Endothelial cell of umbilical vein (primary cell): ENCODE data around the gene SEMA3G. TPM values are rescaled to one million over a fixed set of nuclear protein-coding genes. Genes with fewer than 3 reads are reported as not detected.

Source experiments
- BruUV-seq: library from RNA; stranded (reverse); fragments of 400-500 nt; replicated peaks from 2 replicates; lab custom pipeline; 2021; lab: Mats Ljungman, UMichigan
- CTCF ChIA-PET: fragments of 300-600, 350-600 bp; sonication (Branson Sonifier 250); formaldehyde crosslinking; loops from one replicate; lab custom pipeline; 2021; ENCODE audit warnings: antibody characterized with exemption, inconsistent platforms; lab: Charles Lee
- POLR2A ChIA-PET: fragments of 300-600, 350-600 bp; sonication (Branson Sonifier 250); formaldehyde crosslinking; loops from one replicate; lab custom pipeline; 2021; ENCODE audit warnings: antibody characterized with exemption, inconsistent platforms; lab: Charles Lee
- DNase-seq: peaks from one replicate; pipeline ENCODE4 v3.0.0-alpha.2; 2011; ENCODE audit warnings: low read depth, low spot score
- FAIRE-seq: peaks from 2 replicates; lab custom pipeline; 2011; peaks lifted over from hg19 to GRCh38; lab: Jason Lieb, UNC
- H2AFZ ChIP-seq: 2 replicates; pipeline ENCODE4 v1.6.0; 2012; ENCODE audit warnings: low read depth, low read length, control low read depth, inconsistent platforms
- H3K27ac ChIP-seq: 2 replicates; pipeline ENCODE4 v1.5.1; 2011; ENCODE audit warnings: low read depth, mild to moderate bottlenecking, control low read depth, low read length, moderate library complexity; ENCODE audit not compliant: insufficient read depth
- H3K27me3 ChIP-seq, 2 experiments: 2 replicates each; pipeline versions ENCODE4 v1.6.0 to v1.6.1; 2011; ENCODE audit warnings: low read length in 2 of 2, mixed read lengths in 1 of 2; ENCODE audit not compliant: control insufficient read depth in 2 of 2, insufficient read depth in 2 of 2
- H3K36me3 ChIP-seq, 2 experiments: 2 replicates in 1 of 2; 3 replicates in 1 of 2; pipeline ENCODE4 v1.5.1; 2011; ENCODE audit warnings: low read length in 2 of 2, mild to moderate bottlenecking in 1 of 2, moderate library complexity in 1 of 2; ENCODE audit not compliant: control insufficient read depth in 2 of 2, insufficient read depth in 2 of 2; ENCODE audit errors: extremely low read depth in 1 of 2
- H3K4me1 ChIP-seq: 3 replicates; pipeline ENCODE4 v1.5.1; 2011; ENCODE audit warnings: mild to moderate bottlenecking, low read length; ENCODE audit not compliant: control insufficient read depth, insufficient read depth; ENCODE audit errors: extremely low read depth
- H3K4me2 ChIP-seq: 2 replicates; pipeline ENCODE4 v1.6.1; 2011; ENCODE audit warnings: low read length, control low read depth, mixed read lengths; ENCODE audit not compliant: insufficient read depth
- H3K4me3 ChIP-seq, 3 experiments: fragments of 200-600 bp in 1 of 3; sonication (generic), shearing (Covaris generic) in 1 of 3; replicated peaks in 1 of 3; 2 replicates each; pipeline ENCODE4 v1.5.1; 2011 to 2016; ENCODE audit warnings: control low read depth in 3 of 3, low read length in 3 of 3, mild to moderate bottlenecking in 2 of 3, inconsistent platforms in 1 of 3, low read depth in 1 of 3, moderate library complexity in 1 of 3; ENCODE audit not compliant: insufficient read depth in 1 of 3
- H3K79me2 ChIP-seq: 2 replicates; pipeline ENCODE4 v1.6.0; 2012; ENCODE audit warnings: low read length, inconsistent platforms; ENCODE audit not compliant: control insufficient read depth, insufficient read depth
- H3K9ac ChIP-seq: replicated peaks from 2 replicates; pipeline ENCODE3; 2011; ENCODE audit warnings: low read length, control low read depth; ENCODE audit not compliant: insufficient read depth; ENCODE audit errors: extremely low read depth
- H3K9me1 ChIP-seq: replicated peaks from 3 replicates; pipeline ENCODE4 v1.6.0; 2011; ENCODE audit warnings: mild to moderate bottlenecking, low read length; ENCODE audit not compliant: control insufficient read depth, insufficient read depth; ENCODE audit errors: extremely low read depth
- H3K9me3 ChIP-seq: replicated peaks from 2 replicates; pipeline ENCODE4 v1.5.1; 2012; ENCODE audit warnings: low read length, inconsistent platforms; ENCODE audit not compliant: control insufficient read depth, insufficient read depth
- H4K20me1 ChIP-seq: replicated peaks from 2 replicates; pipeline ENCODE3; 2011; ENCODE audit warnings: mild to moderate bottlenecking, low read length; ENCODE audit not compliant: control insufficient read depth, insufficient read depth; ENCODE audit errors: extremely low read depth
- EZH2 ChIP-seq: IDR thresholded peaks from 2 replicates; pipeline ENCODE4 v1.6.1; 2012; ENCODE audit warnings: borderline replicate concordance, low read depth, mild to moderate bottlenecking, moderate library complexity, low read length, inconsistent platforms; ENCODE audit not compliant: severe bottlenecking
- FOS ChIP-seq: IDR thresholded peaks from 2 replicates; pipeline ENCODE4 v1.6.1; 2011; ENCODE audit warnings: mild to moderate bottlenecking, low read length, moderate library complexity, borderline replicate concordance; ENCODE audit not compliant: insufficient read depth
- GATA2 ChIP-seq: IDR thresholded peaks from 2 replicates; pipeline ENCODE4 v1.7.0; 2011; ENCODE audit warnings: low read depth, mild to moderate bottlenecking, moderate library complexity, mixed read lengths, low read length; ENCODE audit not compliant: insufficient read length, insufficient read depth
- JUN ChIP-seq: IDR thresholded peaks from 2 replicates; pipeline ENCODE4 v1.6.1; 2011; ENCODE audit warnings: borderline replicate concordance, low read depth; ENCODE audit not compliant: insufficient read length, insufficient read depth
- MYC ChIP-seq: IDR thresholded peaks from one replicate; pipeline ENCODE4 v1.6.1; 2011; ENCODE audit warnings: mild to moderate bottlenecking, low read depth, low read length
- POLR2A ChIP-seq: IDR thresholded peaks from 2 replicates; pipeline ENCODE4 v1.6.1; 2012; ENCODE audit warnings: low read depth, mild to moderate bottlenecking, control low read depth, low read length
- POLR2AphosphoS5 ChIP-seq: IDR thresholded peaks from 2 replicates; pipeline ENCODE4 v1.6.1; 2012; ENCODE audit warnings: low read depth, mild to moderate bottlenecking, control low read depth, low read length, moderate library complexity; ENCODE audit not compliant: insufficient read depth
- dilution Hi-C: fragments of 300-500 bp; cut with MboI; formaldehyde crosslinking; loops from one replicate; pipeline ENCODE4 v1.15.0; 2019; ENCODE audit warnings: low sequenced_read_pairs; ENCODE audit not compliant: extremely low pct_ligation_motif_present
- intact Hi-C: fragments of 100-400 bp; cut with micrococcal nuclease; formaldehyde crosslinking; loops from one replicate; pipeline ENCODE4 v1.10.0; 2022
- polyA plus RNA-seq, 4 experiments: library from polyadenylated mRNA; depleted of rRNA in 3 of 4; stranded (reverse) in 3 of 4; unstranded in 1 of 4; fragments of >200 nt; gene quantifications; 2 replicates each; pipeline versions ENCODE4 v1.2.1 to v1.2.3, GENCODE V29; 2011 to 2012; ENCODE audit warnings: missing spikeins in 1 of 4
- total RNA-seq: library from RNA; stranded (reverse); gene quantifications from 2 replicates; pipeline ENCODE4 v1.2.3, GENCODE V29; 2021
- TF ChIP-seq, protein P1 (sequence below), 2 donors: IDR thresholded peaks; 1 replicate in 1 of 2; 2 replicates in 1 of 2; pipeline ENCODE4 v1.5.1; 2011; ENCODE audit warnings: low read length in 2 of 2, mild to moderate bottlenecking in 2 of 2, moderate library complexity in 2 of 2, control low read depth in 1 of 2, inconsistent platforms in 1 of 2, low read depth in 1 of 2; ENCODE audit not compliant: insufficient read depth in 1 of 2; ENCODE audit errors: extremely low read depth in 1 of 2
- TF ChIP-seq, protein P2 (sequence below): IDR thresholded peaks from 2 replicates; pipeline ENCODE4 v1.6.1; 2011; ENCODE audit not compliant: insufficient read depth, insufficient read length

The SEMA3G gene
- total and polyA plus RNA-seq, 2 donors (not counting 3 experiments of a cell fraction or from before 2014, with no cell fraction given) = 22.6 to 27.9 TPM

DNA sequence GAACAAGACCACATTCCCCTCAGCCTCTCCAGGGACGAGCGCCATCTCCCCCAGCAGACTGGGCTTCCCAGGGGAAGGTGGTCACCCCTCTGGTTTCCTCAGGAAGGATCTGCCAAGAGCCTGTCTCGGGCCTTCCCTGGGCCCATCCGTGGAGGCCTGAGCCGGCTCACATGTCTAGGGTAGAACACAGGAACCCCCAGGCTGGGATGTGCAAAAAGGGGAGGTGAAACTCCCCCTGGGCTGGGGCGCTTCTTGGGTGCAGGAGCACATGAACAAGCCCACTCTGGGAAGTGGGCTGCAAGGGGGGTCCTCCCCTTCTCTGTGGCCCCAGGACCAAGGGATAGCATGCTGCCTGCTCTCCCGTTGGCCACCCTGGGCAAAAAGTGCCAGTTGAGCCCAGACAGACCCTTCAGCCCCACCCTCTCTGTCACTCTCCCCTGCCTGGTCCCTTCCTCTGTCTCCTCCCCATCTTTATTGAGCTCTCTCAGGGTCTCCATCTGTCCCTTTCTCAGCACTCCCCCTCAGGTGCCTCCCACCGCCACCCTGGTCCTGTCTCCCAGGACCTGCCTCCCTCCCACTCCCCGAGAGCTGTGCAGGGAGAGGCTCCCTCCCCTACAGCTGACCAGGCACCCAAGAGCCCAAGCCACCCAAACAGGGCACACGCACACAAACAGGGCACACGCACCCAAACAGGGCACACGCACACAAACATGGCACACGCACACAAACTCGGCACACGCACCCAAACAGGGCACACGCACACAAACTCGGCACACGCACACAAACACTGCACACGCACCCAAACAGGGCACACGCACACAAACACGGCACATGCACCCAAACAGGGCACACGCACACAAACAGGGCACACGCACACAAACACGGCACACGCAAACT lies 864 bp downstream of the SEMA3G start:
- CTCF ChIA-PET = interaction anchor here (1.4 to 6.3 kb wide), 3 partner anchors 16 to 32 kb away, joined by 4 to 145 read pairs (median 12); no protein-coding TSS in a partner anchor
- H3K4me3 ChIP-seq = peak overlapping the region in 1 of 3 experiments; percentile 31
- no peaks in the 10 kb centered on the region for H3K9me3 ChIP-seq
- H3K27ac ChIP-seq = no peak overlapping the region
- H3K4me2 ChIP-seq = no peak overlapping the region
- H2AFZ ChIP-seq = no peak overlapping the region
- no peaks in the 10 kb centered on the region for H3K27me3 ChIP-seq
- POLR2A ChIA-PET = interaction anchor here (0.9 kb wide), 1 partner anchor 48 kb away, joined by 9 read pairs; no protein-coding TSS in a partner anchor
- no peak for TF ChIP-seq JUN
- TF ChIP-seq GATA2 = no peak
- no peak for TF ChIP-seq EZH2
- TF ChIP-seq POLR2A = no peak
- TF ChIP-seq MYC = no peak
- dilution Hi-C loops = no loop called here
- H3K4me1 ChIP-seq = peaks cover 5% of the 10 kb centered on the region
- no peak for FAIRE-seq
- no peaks in the 10 kb centered on the region for H3K9me1 ChIP-seq
- no peaks in the 10 kb centered on the region for H4K20me1 ChIP-seq
- peaks cover 0 to 12% of the 10 kb centered on the region in 2 experiments for H3K36me3 ChIP-seq
- H3K79me2 ChIP-seq = no peaks in the 10 kb centered on the region
- no peak for DNase-seq
- intact Hi-C loops = no loop called here
- H3K9ac ChIP-seq = no peak overlapping the region
- BruUV-seq = no TSS peak

DNA sequence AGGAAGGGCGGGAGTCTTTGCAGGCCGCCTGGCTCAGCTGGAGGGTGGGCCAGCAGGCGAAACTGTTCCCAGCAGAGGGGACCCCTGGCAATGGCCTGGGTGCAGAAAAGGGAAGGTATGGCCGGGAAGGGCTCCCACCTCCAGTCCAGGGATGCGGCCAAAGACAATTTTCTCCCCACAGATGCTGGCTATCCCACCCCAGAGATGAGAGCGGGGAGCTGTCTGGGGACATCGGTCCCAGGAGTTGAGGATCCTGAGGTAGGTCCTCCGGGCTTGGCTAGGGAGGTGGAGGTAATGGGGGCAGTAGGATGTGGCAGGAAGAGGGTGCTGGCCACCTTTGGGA lies 1.7 kb downstream of the SEMA3G start:
- ChIA-PET CTCF (interaction anchor here (1.0 to 1.7 kb wide), 3 partner anchors 15 to 31 kb away, joined by 3 to 12 read pairs (median 4); no protein-coding TSS in a partner anchor), POLR2A (no interaction called here)
- no peaks in the 10 kb centered on the region for H3K9me1 ChIP-seq
- no peaks in the 10 kb centered on the region for H3K9me3 ChIP-seq
- DNase-seq (no peak), FAIRE-seq (no peak)
- no peak overlapping the region for H3K4me3 ChIP-seq
- no peaks in the 10 kb centered on the region for H4K20me1 ChIP-seq
- no peak overlapping the region for H3K27ac ChIP-seq
- no peak overlapping the region for H3K9ac ChIP-seq
- H2AFZ ChIP-seq = no peak overlapping the region
- H3K79me2 ChIP-seq = no peaks in the 10 kb centered on the region
- H3K4me2 ChIP-seq = no peak overlapping the region
- H3K27me3 ChIP-seq = no peaks in the 10 kb centered on the region
- H3K4me1 ChIP-seq = peaks cover 5% of the 10 kb centered on the region
- intact Hi-C loops (no loop called here), dilution Hi-C loops (no loop called here)
- no peak for TF ChIP-seq JUN
- no peak for TF ChIP-seq POLR2A
- TF ChIP-seq, protein P1, sequence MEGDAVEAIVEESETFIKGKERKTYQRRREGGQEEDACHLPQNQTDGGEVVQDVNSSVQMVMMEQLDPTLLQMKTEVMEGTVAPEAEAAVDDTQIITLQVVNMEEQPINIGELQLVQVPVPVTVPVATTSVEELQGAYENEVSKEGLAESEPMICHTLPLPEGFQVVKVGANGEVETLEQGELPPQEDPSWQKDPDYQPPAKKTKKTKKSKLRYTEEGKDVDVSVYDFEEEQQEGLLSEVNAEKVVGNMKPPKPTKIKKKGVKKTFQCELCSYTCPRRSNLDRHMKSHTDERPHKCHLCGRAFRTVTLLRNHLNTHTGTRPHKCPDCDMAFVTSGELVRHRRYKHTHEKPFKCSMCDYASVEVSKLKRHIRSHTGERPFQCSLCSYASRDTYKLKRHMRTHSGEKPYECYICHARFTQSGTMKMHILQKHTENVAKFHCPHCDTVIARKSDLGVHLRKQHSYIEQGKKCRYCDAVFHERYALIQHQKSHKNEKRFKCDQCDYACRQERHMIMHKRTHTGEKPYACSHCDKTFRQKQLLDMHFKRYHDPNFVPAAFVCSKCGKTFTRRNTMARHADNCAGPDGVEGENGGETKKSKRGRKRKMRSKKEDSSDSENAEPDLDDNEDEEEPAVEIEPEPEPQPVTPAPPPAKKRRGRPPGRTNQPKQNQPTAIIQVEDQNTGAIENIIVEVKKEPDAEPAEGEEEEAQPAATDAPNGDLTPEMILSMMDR (IDR thresholded peaks at IDR 0.05; ENCODE audit: extremely low read depth in 1 of 2, insufficient read depth in 1 of 2, low read depth in 1 of 2, low read length in 2 of 2) = no peak
- TF ChIP-seq FOS = no peak
- TF ChIP-seq, protein P2, sequence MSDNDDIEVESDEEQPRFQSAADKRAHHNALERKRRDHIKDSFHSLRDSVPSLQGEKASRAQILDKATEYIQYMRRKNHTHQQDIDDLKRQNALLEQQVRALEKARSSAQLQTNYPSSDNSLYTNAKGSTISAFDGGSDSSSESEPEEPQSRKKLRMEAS = no peak
- TF ChIP-seq POLR2AphosphoS5 = no peak
- no peak for TF ChIP-seq MYC
- TF ChIP-seq EZH2 = no peak
- TF ChIP-seq GATA2 = no peak
- peaks cover 0 to 13% of the 10 kb centered on the region in 2 experiments for H3K36me3 ChIP-seq
- BruUV-seq = no TSS peak
